ENCODE data around the gene MTHFD2.
"Not testable (repeated sequence)": the region's sequence is repeated elsewhere in the genome, so short reads cannot be mapped to it uniquely, and the experiment has no call there.

MTHFD2 gene

GRCh38 chr2:74206180-74206688 lies 7.8 kb downstream of the MTHFD2 start:
- Mint-ChIP-seq H3K36me3 (ENCODE audit: low read depth) (peaks cover 57% of the 10 kb centered on the region), H3K27ac (peak overlapping the region; percentile 96), H3K4me1 (ENCODE audit: low read depth) (peaks cover 62% of the 10 kb centered on the region), H3K27me3 (ENCODE audit: low read depth) (no peaks in the 10 kb centered on the region), H3K9me3 (no peaks in the 10 kb centered on the region), H3K4me3 (peak overlapping the region; percentile 80)

DNA sequence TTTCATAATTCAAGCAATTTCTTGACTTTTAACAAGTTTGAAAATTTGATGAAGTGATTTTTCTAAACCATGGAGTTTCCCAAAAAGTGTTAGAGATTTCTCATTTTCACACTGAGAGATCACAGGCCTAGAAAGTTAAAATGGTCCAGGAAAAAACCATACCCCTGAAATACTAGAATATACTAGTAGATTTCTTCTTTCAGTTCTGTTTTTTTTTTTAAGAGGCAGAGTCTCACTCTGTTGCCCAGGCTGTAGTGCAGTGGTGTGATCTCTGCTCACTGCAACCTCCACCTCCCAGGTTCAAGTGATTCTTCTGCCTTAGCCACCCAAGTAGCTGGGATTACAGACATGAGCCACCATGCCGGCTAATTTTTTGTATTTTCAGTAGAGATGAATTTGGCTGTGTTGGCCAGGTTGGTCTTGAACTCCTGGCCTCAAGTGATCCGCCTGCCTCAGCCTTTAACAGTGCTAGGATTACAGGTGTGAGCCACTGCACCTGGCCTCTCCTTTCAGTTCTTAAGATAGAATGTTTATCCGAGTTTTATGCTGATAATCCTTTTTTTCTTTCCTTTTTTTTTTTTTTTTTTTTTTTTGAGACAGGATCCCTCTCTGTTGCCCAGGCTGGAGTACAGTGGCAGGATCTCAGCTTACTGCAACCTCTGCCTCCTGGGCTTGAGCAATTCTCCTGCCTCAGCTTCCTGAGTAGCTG lies 14.4 kb downstream of the MTHFD2 start:
- no peaks in the 10 kb centered on the region for H3K27me3 Mint-ChIP-seq (ENCODE audit: low read depth)
- H3K36me3 Mint-ChIP-seq (ENCODE audit: low read depth), result peaks cover 51% of the 10 kb centered on the region
- H3K4me3 Mint-ChIP-seq, result no peak overlapping the region
- H3K9me3 Mint-ChIP-seq, result no peaks in the 10 kb centered on the region
- H3K27ac Mint-ChIP-seq, result no peak overlapping the region
- H3K4me1 Mint-ChIP-seq (ENCODE audit: low read depth), result peaks cover 20% of the 10 kb centered on the region

GRCh38 chr2:74215771-74216170 lies 17.4 kb downstream of the MTHFD2 start:
- H3K4me3 Mint-ChIP-seq; H3K27me3 Mint-ChIP-seq (ENCODE audit: low read depth); H3K9me3 Mint-ChIP-seq: not testable (repeated sequence)
- H3K27ac Mint-ChIP-seq, result peak overlapping the region; percentile 8
- peaks cover 48% of the 10 kb centered on the region for H3K36me3 Mint-ChIP-seq (ENCODE audit: low read depth)
- H3K4me1 Mint-ChIP-seq (ENCODE audit: low read depth), result peaks cover 13% of the 10 kb centered on the region

DNA sequence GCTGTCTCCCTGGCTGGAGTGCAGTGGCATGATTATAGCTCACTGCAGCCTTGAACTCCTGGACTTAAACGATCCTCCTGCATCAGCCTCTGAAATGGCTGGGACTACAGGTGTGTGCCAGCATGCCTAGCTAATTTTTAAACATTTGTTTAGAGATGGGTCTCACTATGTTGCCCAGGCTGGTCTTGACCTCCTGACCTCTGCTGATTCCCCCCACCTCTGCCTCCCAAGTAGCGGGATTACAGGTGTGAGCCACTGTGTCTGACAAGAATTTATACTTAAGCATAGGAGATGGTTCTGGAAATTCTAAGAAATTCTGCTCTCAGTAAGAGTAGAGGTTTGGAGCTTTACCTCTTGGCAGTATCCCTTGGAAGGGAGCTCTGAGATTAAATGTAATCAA lies 18.2 kb downstream of the MTHFD2 start:
- no peak overlapping the region for H3K27ac Mint-ChIP-seq
- no peaks in the 10 kb centered on the region for H3K27me3 Mint-ChIP-seq (ENCODE audit: low read depth)
- no peak overlapping the region for H3K4me3 Mint-ChIP-seq
- peaks cover 9% of the 10 kb centered on the region for H3K4me1 Mint-ChIP-seq (ENCODE audit: low read depth)
- peaks cover 48% of the 10 kb centered on the region for H3K36me3 Mint-ChIP-seq (ENCODE audit: low read depth)
- H3K9me3 Mint-ChIP-seq, result no peaks in the 10 kb centered on the region

DNA sequence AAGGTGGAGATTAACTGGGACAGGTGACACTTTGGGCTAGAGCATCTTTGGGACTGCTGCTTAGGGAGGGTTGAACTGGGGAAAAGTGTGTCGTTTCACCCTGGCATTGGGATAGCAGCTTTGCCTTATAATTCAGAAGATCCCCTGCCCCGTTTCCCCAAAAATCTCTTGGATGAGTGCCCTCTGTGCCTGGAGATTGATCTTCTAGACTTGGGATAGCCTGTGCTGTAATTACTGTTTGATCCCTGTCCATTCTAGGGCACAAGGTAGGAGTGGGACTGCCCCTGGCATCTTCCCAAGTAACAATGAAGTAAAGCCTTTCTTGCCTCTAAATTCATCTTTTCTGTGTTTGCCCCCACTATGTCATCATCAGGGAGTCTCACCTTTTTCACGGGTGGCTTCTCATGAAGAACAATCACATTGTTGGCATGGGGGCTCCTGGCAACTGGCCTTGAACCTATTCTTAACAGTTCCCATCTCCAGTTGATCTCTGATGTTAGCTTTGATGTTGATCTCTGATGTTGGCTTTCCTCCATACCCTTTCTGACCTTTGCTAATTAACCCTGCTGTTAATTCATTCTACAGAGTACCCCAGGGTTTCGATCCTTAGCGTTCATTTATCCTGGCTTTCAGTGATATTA lies 21.6 kb downstream of the MTHFD2 start:
- peaks cover 35% of the 10 kb centered on the region for H3K36me3 Mint-ChIP-seq (ENCODE audit: low read depth)
- H3K4me3 Mint-ChIP-seq, result no peak overlapping the region
- peaks cover 12% of the 10 kb centered on the region for H3K4me1 Mint-ChIP-seq (ENCODE audit: low read depth)
- no peaks in the 10 kb centered on the region for H3K9me3 Mint-ChIP-seq
- H3K27me3 Mint-ChIP-seq (ENCODE audit: low read depth), result no peaks in the 10 kb centered on the region
- H3K27ac Mint-ChIP-seq, result no peak overlapping the region

DNA sequence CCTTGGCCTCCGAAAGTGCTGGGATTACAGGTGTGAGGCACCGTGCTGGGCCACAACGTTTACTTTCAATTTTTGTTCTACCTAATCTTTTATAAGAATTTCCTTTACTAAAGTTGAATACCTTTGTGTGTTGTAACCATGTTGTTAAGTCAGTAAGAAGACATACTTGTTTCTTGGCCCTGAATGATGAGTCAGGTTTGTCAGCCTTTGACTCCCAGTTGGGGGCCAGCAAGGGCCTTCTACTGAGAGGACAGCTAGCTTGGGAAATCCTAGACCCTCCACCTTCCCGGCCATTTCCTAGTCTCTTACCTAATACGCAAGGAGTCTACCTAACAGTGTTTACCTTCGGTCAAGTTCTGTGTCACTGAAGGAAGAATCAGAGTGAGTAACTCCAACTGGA lies 22.7 kb downstream of the MTHFD2 start:
- Mint-ChIP-seq H3K4me3 (no peak overlapping the region), H3K4me1 (ENCODE audit: low read depth) (peaks cover 12% of the 10 kb centered on the region), H3K27me3 (ENCODE audit: low read depth) (no peaks in the 10 kb centered on the region), H3K9me3 (no peaks in the 10 kb centered on the region), H3K27ac (no peak overlapping the region), H3K36me3 (ENCODE audit: low read depth) (peaks cover 30% of the 10 kb centered on the region)

DNA sequence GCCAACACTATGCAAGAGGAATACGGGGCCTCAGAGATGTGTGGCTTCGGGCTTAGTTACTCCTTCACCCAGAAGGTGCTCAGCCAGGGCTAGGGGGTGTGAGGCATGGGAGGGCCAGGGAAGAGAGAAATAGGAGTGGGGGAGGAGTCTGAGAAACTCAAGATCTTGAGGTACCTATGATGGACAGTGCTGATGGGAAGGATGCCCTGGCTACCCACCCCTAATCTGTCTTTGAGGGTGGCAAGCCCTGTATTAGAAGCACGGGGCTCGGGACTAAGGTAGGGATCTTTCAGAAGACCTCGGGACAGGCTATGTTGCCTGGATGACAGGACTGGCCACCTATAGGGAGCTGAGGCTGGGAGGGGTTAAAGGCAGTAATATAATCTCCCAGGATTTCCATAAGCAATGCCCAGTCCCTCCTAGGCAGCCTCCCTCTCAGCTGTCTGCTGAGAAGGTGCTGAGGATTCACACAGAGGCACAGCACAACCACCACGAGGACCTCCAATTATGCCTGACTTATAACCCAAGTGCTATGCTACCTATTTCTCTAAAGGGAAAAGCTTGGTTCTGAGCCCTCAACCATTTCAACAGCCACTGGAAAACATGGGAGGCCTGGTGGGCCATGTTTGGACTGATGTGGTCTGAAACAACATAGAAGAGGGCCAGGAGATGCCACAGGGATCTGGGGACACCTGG lies 23.3 kb downstream of the MTHFD2 start:
- H3K27me3 Mint-ChIP-seq (ENCODE audit: low read depth), result no peaks in the 10 kb centered on the region
- H3K27ac Mint-ChIP-seq, result peak overlapping the region; percentile 39
- H3K4me1 Mint-ChIP-seq (ENCODE audit: low read depth), result peaks cover 11% of the 10 kb centered on the region
- H3K4me3 Mint-ChIP-seq, result no peak overlapping the region
- H3K9me3 Mint-ChIP-seq, result no peaks in the 10 kb centered on the region
- H3K36me3 Mint-ChIP-seq (ENCODE audit: low read depth), result peaks cover 27% of the 10 kb centered on the region

DNA sequence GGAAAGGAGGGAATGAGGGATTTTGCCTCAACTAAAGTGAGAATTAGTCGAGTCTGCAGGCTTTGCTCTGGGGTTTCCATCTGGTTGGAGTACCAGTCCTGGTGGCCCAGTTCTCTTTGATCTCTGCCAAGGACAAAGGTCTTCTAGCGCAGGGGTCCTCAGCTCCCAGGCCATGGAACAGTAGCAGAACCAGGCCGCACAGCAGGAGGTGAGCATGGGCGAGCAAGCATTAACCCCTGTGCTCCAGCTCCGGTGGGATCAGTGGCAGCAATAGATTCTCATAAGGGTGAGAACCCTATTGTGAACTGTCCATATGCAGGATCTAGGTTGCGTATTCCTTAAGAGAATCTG lies 23.9 kb downstream of the MTHFD2 start:
- Mint-ChIP-seq H3K27ac (peak overlapping the region; percentile 39), H3K36me3 (ENCODE audit: low read depth) (peaks cover 23% of the 10 kb centered on the region), H3K9me3 (no peaks in the 10 kb centered on the region), H3K27me3 (ENCODE audit: low read depth) (no peaks in the 10 kb centered on the region), H3K4me3 (no peak overlapping the region), H3K4me1 (ENCODE audit: low read depth) (peaks cover 10% of the 10 kb centered on the region)

- Mint-ChIP-seq H3K4me3 (no peak overlapping the region), H3K27me3 (ENCODE audit: low read depth) (no peaks in the 10 kb centered on the region), H3K4me1 (ENCODE audit: low read depth) (peaks cover 3% of the 10 kb centered on the region), H3K36me3 (ENCODE audit: low read depth) (peaks cover 15% of the 10 kb centered on the region), H3K27ac (peak overlapping the region; percentile 27), H3K9me3 (no peaks in the 10 kb centered on the region)
Observed at GRCh38 chr2:74223941-74224770, 25.7 kb downstream of the MTHFD2 start.

GRCh38 chr2:74225698-74226459 lies 27.5 kb downstream of the MTHFD2 start:
- Mint-ChIP-seq H3K27ac (no peak overlapping the region), H3K4me3 (no peak overlapping the region), H3K4me1 (ENCODE audit: low read depth) (peaks cover 3% of the 10 kb centered on the region), H3K36me3 (ENCODE audit: low read depth) (peaks cover 9% of the 10 kb centered on the region), H3K27me3 (ENCODE audit: low read depth) (no peaks in the 10 kb centered on the region), H3K9me3 (no peaks in the 10 kb centered on the region)

- Mint-ChIP-seq H3K4me3 (no peak overlapping the region), H3K27me3 (ENCODE audit: low read depth) (no peaks in the 10 kb centered on the region), H3K9me3 (no peaks in the 10 kb centered on the region), H3K27ac (no peak overlapping the region), H3K36me3 (ENCODE audit: low read depth) (peaks cover 2% of the 10 kb centered on the region), H3K4me1 (ENCODE audit: low read depth) (peaks cover 3% of the 10 kb centered on the region)
Observed at GRCh38 chr2:74226648-74227213, 28.3 kb downstream of the MTHFD2 start.

- no peaks in the 10 kb centered on the region for H3K36me3 Mint-ChIP-seq (ENCODE audit: low read depth)
- no peak overlapping the region for H3K27ac Mint-ChIP-seq
- H3K4me3 Mint-ChIP-seq, result no peak overlapping the region
- peaks cover 3% of the 10 kb centered on the region for H3K4me1 Mint-ChIP-seq (ENCODE audit: low read depth)
- H3K27me3 Mint-ChIP-seq (ENCODE audit: low read depth), result no peaks in the 10 kb centered on the region
- H3K9me3 Mint-ChIP-seq, result no peaks in the 10 kb centered on the region
Observed at GRCh38 chr2:74227646-74228045, 29.2 kb downstream of the MTHFD2 start.

DNA sequence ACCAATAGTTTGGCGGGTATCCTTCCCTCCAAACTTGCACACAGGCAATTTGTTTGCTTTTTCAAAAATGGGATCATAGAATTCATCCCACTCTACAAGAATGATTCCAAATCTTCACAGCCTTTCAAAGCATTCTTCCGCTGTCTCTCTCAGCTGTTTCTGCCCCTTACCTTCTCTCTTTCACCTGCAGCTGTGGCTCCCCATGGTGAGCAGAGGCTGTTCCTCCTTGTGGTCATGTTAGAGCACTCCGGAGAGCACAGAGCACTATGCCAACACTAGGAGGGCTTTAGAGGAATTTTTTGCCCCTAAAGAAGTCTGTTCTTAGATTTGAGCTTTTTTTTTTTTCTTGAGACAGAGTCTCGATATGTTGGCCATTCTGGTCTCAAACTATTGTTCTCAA lies 30.4 kb downstream of the MTHFD2 start:
- no peak overlapping the region for H3K4me3 Mint-ChIP-seq
- peaks cover under 1% of the 10 kb centered on the region for H3K4me1 Mint-ChIP-seq (ENCODE audit: low read depth)
- H3K27me3 Mint-ChIP-seq (ENCODE audit: low read depth), result no peaks in the 10 kb centered on the region
- no peaks in the 10 kb centered on the region for H3K9me3 Mint-ChIP-seq
- no peak overlapping the region for H3K27ac Mint-ChIP-seq
- H3K36me3 Mint-ChIP-seq (ENCODE audit: low read depth), result no peaks in the 10 kb centered on the region
